GM23338 (cell line): Measurements from ENCODE around the gene PSMA3. TPM values are rescaled to one million over a fixed set of nuclear protein-coding genes. Genes with fewer than 3 reads are reported as not detected.

Experiments
- ATAC-seq: fragments of 200-7000 bp; cut with Tn5 transposase; 3 replicates; pipeline ENCODE4 v1.9.1; 2020
- DNase-seq: peaks from one replicate; pipeline ENCODE4 v3.0.0-alpha.2; 2015; ENCODE audit warnings: low spot score
- H2AFZ ChIP-seq: fragments of 200-600 bp; sonication (generic); 2 replicates; pipeline ENCODE4 v1.8.0; 2016; ENCODE audit warnings: antibody characterized with exemption, mild to moderate bottlenecking, moderate library complexity
- H3F3A ChIP-seq: fragments of 200-600 bp; sonication (generic); replicated peaks from 2 replicates; pipeline ENCODE4 v1.8.0; 2017; ENCODE audit warnings: antibody characterized with exemption, mixed run types, low read depth
- H3K27ac ChIP-seq: fragments of 200-600 bp; sonication (generic); 2 replicates; pipeline ENCODE4 v1.6.1; 2016; ENCODE audit warnings: low read depth
- H3K27me3 ChIP-seq: fragments of 200-600 bp; sonication (generic); 2 replicates; pipeline ENCODE4 v1.8.0; 2016; ENCODE audit warnings: mild to moderate bottlenecking, mixed run types, moderate library complexity; ENCODE audit not compliant: insufficient read depth
- H3K36me3 ChIP-seq: fragments of 200-600 bp; sonication (generic); 2 replicates; pipeline ENCODE4 v1.8.0; 2016; ENCODE audit warnings: mild to moderate bottlenecking; ENCODE audit not compliant: insufficient read depth
- H3K4me1 ChIP-seq: fragments of 200-600 bp; sonication (generic); 2 replicates; pipeline ENCODE4 v1.8.0; 2016; ENCODE audit warnings: mild to moderate bottlenecking, moderate library complexity; ENCODE audit not compliant: insufficient read depth
- H3K4me2 ChIP-seq: fragments of 200-600 bp; sonication (generic); 2 replicates; pipeline ENCODE4 v1.7.1; 2017; ENCODE audit warnings: mixed run types
- H3K4me3 ChIP-seq: fragments of 200-600 bp; sonication (generic); 2 replicates; pipeline ENCODE4 v1.6.1; 2016; ENCODE audit warnings: mixed run types
- H3K79me2 ChIP-seq: fragments of 200-600 bp; sonication (generic); replicated peaks from 2 replicates; pipeline ENCODE4 v1.8.0; 2017; ENCODE audit warnings: mild to moderate bottlenecking; ENCODE audit not compliant: insufficient read depth
- H3K9me2 ChIP-seq: fragments of 200-600 bp; sonication (generic); 2 replicates; pipeline ENCODE4 v1.8.0; 2017; ENCODE audit not compliant: insufficient read depth
- H4K20me1 ChIP-seq: fragments of 200-600 bp; sonication (generic); replicated peaks from 2 replicates; pipeline ENCODE4 v1.8.0; 2017; ENCODE audit warnings: mild to moderate bottlenecking; ENCODE audit not compliant: insufficient read depth
- H3K27ac Mint-ChIP-seq: 2 replicates; pipeline ENCODE4 v1.8.0; 2020; ENCODE audit warnings: inconsistent platforms, mild to moderate bottlenecking, moderate library complexity, mixed read lengths
- H3K27me3 Mint-ChIP-seq: 3 replicates; pipeline ENCODE4 v1.8.0; 2022; ENCODE audit warnings: low read depth, mild to moderate bottlenecking, moderate library complexity, mixed read lengths, inconsistent platforms; ENCODE audit not compliant: insufficient read depth, poor library complexity
- H3K36me3 Mint-ChIP-seq: 3 replicates; pipeline ENCODE4 v1.8.0; 2021; ENCODE audit warnings: low read depth, mild to moderate bottlenecking, inconsistent platforms, moderate library complexity, mixed read lengths
- H3K4me1 Mint-ChIP-seq: 3 replicates; pipeline ENCODE4 v1.8.0; 2020; ENCODE audit warnings: mild to moderate bottlenecking, inconsistent platforms, mixed read lengths
- H3K4me3 Mint-ChIP-seq: 3 replicates; pipeline ENCODE4 v1.8.0; 2021; ENCODE audit warnings: moderate library complexity, mild to moderate bottlenecking, inconsistent platforms, mixed read lengths
- H3K9me3 Mint-ChIP-seq: 3 replicates; pipeline ENCODE4 v1.8.0; 2020; ENCODE audit warnings: moderate library complexity, mild to moderate bottlenecking, inconsistent platforms, mixed read lengths
- CREB1 ChIP-seq: fragments of 250-450 bp; sonication (Bioruptor Pico); IDR thresholded peaks from 2 replicates; pipeline ENCODE4 v1.5.0; 2020; ENCODE audit warnings: low read depth, mild to moderate bottlenecking, moderate library complexity
- EZH2 ChIP-seq: fragments of 200-600 bp; sonication (generic); IDR thresholded peaks from one replicate; pipeline ENCODE4 v1.8.0; 2017; ENCODE audit warnings: antibody characterized with exemption, mild to moderate bottlenecking, low read depth; ENCODE audit not compliant: unreplicated experiment
- EZH2phosphoT487 ChIP-seq: fragments of 200-600 bp; sonication (generic); IDR thresholded peaks from one replicate; pipeline ENCODE4 v1.8.1; 2018; ENCODE audit warnings: antibody characterized with exemption; ENCODE audit not compliant: unreplicated experiment
- JUNB ChIP-seq: IDR thresholded peaks from one replicate; pipeline ENCODE4 v1.6.1; 2016; ENCODE audit warnings: antibody characterized with exemption; ENCODE audit not compliant: unreplicated experiment
- NANOG ChIP-seq: IDR thresholded peaks from 2 replicates; pipeline ENCODE4 v1.6.1; 2016; ENCODE audit warnings: antibody characterized with exemption, borderline replicate concordance
- STAT1 ChIP-seq: IDR thresholded peaks from one replicate; pipeline ENCODE4 v1.6.1; 2016; ENCODE audit warnings: antibody characterized with exemption; ENCODE audit not compliant: unreplicated experiment
- ZNF114 ChIP-seq: fragments of 250-450 bp; sonication (Bioruptor Pico); IDR thresholded peaks from 2 replicates; pipeline ENCODE4 v1.5.0; 2020; ENCODE audit warnings: mild to moderate bottlenecking, moderate library complexity
- polyA plus RNA-seq: library from polyadenylated mRNA; unstranded; fragments of >200 nt; fragmentation: Nextera tagmentation; extraction: Ambion mirVana; gene quantifications from 2 replicates; pipeline ENCODE4 v1.2.1, GENCODE V29; 2016
- total RNA-seq: library from RNA; depleted of rRNA; stranded (reverse); fragments of >200 nt; shearing (Covaris generic); gene quantifications from 2 replicates; pipeline ENCODE4 v1.2.3, GENCODE V29; 2014
- TF ChIP-seq, protein P1 (sequence below), 2 experiments: fragments of 200-600 bp in 1 of 2; sonication (generic) in 1 of 2; conservative IDR thresholded peaks; 2 replicates each; pipeline versions ENCODE4 v1.5.1 to v1.6.1; 2016 to 2017; ENCODE audit warnings: antibody characterized with exemption in 2 of 2, low read depth in 2 of 2, mild to moderate bottlenecking in 2 of 2, moderate library complexity in 1 of 2

PSMA3 gene
- total and polyA plus RNA-seq, 2 experiments from 2014 or later, result 184 to 677 TPM

DNA sequence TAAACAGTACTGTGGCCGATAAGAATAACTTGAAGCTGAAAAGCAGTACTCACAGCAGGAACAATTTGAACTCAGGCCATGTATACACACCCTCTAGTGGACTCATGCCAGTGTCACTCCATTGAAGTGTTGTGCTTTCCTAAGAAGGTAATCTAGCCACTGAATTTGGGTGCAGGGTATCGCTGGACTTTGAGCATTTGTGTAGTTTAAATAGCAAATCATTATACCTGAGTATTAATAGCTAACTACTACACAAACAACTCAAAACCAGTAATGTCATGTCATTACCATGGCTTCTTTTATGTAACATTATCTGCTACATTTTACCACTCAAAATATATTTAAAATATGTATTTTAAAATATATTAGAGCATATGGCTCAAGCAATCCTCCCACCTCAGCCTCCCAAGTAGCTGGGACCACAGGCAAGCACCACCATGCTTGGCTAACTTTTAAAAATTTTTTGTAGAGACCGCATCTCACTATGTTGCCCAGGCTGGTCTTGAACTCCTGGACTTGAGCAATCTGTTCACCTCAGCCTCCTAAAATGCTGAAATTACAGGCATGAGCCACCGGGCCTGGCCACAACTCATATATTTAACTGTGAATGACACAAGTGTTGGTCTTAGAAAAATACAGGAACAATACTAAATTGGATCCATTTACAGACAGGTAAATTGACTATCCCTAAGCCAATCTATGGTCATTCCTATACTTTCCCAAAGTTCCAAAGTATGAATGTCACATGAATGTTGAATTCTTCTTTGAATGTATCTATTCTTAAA, 28.1 kb downstream of the PSMA3 start:
- H3K79me2 ChIP-seq, result peaks cover 45% of the 10 kb centered on the region
- H3K36me3 Mint-ChIP-seq, result peaks cover 68% of the 10 kb centered on the region
- no peak overlapping the region for H3K4me3 Mint-ChIP-seq
- TF ChIP-seq EZH2, result no peak
- TF ChIP-seq, protein P1, sequence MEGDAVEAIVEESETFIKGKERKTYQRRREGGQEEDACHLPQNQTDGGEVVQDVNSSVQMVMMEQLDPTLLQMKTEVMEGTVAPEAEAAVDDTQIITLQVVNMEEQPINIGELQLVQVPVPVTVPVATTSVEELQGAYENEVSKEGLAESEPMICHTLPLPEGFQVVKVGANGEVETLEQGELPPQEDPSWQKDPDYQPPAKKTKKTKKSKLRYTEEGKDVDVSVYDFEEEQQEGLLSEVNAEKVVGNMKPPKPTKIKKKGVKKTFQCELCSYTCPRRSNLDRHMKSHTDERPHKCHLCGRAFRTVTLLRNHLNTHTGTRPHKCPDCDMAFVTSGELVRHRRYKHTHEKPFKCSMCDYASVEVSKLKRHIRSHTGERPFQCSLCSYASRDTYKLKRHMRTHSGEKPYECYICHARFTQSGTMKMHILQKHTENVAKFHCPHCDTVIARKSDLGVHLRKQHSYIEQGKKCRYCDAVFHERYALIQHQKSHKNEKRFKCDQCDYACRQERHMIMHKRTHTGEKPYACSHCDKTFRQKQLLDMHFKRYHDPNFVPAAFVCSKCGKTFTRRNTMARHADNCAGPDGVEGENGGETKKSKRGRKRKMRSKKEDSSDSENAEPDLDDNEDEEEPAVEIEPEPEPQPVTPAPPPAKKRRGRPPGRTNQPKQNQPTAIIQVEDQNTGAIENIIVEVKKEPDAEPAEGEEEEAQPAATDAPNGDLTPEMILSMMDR (conservative IDR thresholded peaks at IDR 0.05; ENCODE audit: low read depth in 2 of 2), result peak; percentile 31 to 41
- H3K27me3 ChIP-seq, result no peaks in the 10 kb centered on the region
- no peak overlapping the region for H3K27ac Mint-ChIP-seq
- peak overlapping the region; percentile 71 for H3K27ac ChIP-seq
- H3K9me2 ChIP-seq, result no peaks in the 10 kb centered on the region
- peaks cover 3% of the 10 kb centered on the region for H3K27me3 Mint-ChIP-seq
- ATAC-seq (peak; percentile 43; the same call in 2 of the 3 replicates), DNase-seq (peak; percentile 24)
- no peaks in the 10 kb centered on the region for H3K4me1 ChIP-seq
- H2AFZ ChIP-seq, result no peak overlapping the region
- peaks cover 19% of the 10 kb centered on the region for H4K20me1 ChIP-seq
- H3K36me3 ChIP-seq, result peaks cover 43% of the 10 kb centered on the region; the same call in 1 of the 2 replicates
- no peak overlapping the region for H3K4me2 ChIP-seq
- no peaks in the 10 kb centered on the region for H3K9me3 Mint-ChIP-seq
- no peaks in the 10 kb centered on the region for H3K4me1 Mint-ChIP-seq
- H3F3A ChIP-seq, result peaks cover 17% of the 10 kb centered on the region
- no peak overlapping the region for H3K4me3 ChIP-seq

GRCh38 chr14:58274881-58275280, 30.2 kb downstream of the PSMA3 start:
- H3K36me3 Mint-ChIP-seq, result peaks cover 60% of the 10 kb centered on the region
- Histone ChIP-seq H3K27ac (peak overlapping the region; percentile 41), H3K4me3 (no peak overlapping the region), H3K27me3 (no peaks in the 10 kb centered on the region), H3K4me1 (no peaks in the 10 kb centered on the region), H3K4me2 (no peak overlapping the region), H3K79me2 (peaks cover 66% of the 10 kb centered on the region), H3K36me3 (peaks cover 29% of the 10 kb centered on the region; the same call in 1 of the 2 replicates), H3K9me2 (no peaks in the 10 kb centered on the region), H4K20me1 (peaks cover 17% of the 10 kb centered on the region; the same call in 1 of the 2 replicates), H3F3A (peaks cover 8% of the 10 kb centered on the region), H2AFZ (no peak overlapping the region)
- no peak overlapping the region for H3K4me3 Mint-ChIP-seq
- H3K9me3 Mint-ChIP-seq, result no peaks in the 10 kb centered on the region
- no peak overlapping the region; the same call in 1 of the 2 replicates for H3K27ac Mint-ChIP-seq
- no peaks in the 10 kb centered on the region for H3K4me1 Mint-ChIP-seq
- DNase-seq, result no peak
- H3K27me3 Mint-ChIP-seq, result peaks cover under 1% of the 10 kb centered on the region
- ATAC-seq, result no peak
- no peak for TF ChIP-seq JUNB
- no peak for TF ChIP-seq CREB1 (CRISPR knock-in tag)
- no peak for TF ChIP-seq STAT1
- no peak for TF ChIP-seq ZNF114 (CRISPR knock-in tag)
- TF ChIP-seq EZH2phosphoT487, result no peak
- TF ChIP-seq NANOG, result no peak
